Measurements from ENCODE around the gene ZNF556.
"Not testable (repeated sequence)": the region's sequence is repeated elsewhere in the genome, so short reads cannot be mapped to it uniquely, and the experiment has no call there.

Gene ZNF556

GRCh38 chr19:2888731-2889224, 21.6 kb downstream of the ZNF556 start:
- H3K9me3 Mint-ChIP-seq, result no peaks in the 10 kb centered on the region
- no peak overlapping the region for H3K27ac Mint-ChIP-seq
- H3K27me3 Mint-ChIP-seq (ENCODE audit: low read depth), result peaks cover 7% of the 10 kb centered on the region
- no peaks in the 10 kb centered on the region for H3K36me3 Mint-ChIP-seq (ENCODE audit: low read depth)
- H3K4me1 Mint-ChIP-seq, result peaks cover 5% of the 10 kb centered on the region
- no peak overlapping the region for H3K4me3 Mint-ChIP-seq
- no peak for TF ChIP-seq CTCF (IDR thresholded peaks at IDR 0.05; ENCODE audit: unreplicated experiment in 3 of 3)

GRCh38 chr19:2890531-2890930, 23.4 kb downstream of the ZNF556 start:
- H3K4me3 Mint-ChIP-seq; H3K27me3 Mint-ChIP-seq (ENCODE audit: low read depth); H3K36me3 Mint-ChIP-seq (ENCODE audit: low read depth); H3K27ac Mint-ChIP-seq; H3K9me3 Mint-ChIP-seq; H3K4me1 Mint-ChIP-seq: not testable (repeated sequence)

- Mint-ChIP-seq H3K36me3 (ENCODE audit: low read depth) (no peaks in the 10 kb centered on the region), H3K27me3 (ENCODE audit: low read depth) (peaks cover 3% of the 10 kb centered on the region), H3K4me3 (peak overlapping the region in 1 of 3 experiments; percentile 25), H3K4me1 (peaks cover 5% of the 10 kb centered on the region), H3K27ac (no peak overlapping the region), H3K9me3 (peaks cover 19% of the 10 kb centered on the region)
- TF ChIP-seq CTCF (IDR thresholded peaks at IDR 0.05; ENCODE audit: unreplicated experiment in 3 of 3), result no peak
Observed at GRCh38 chr19:2896694-2897093, 29.6 kb downstream of the ZNF556 start.

GRCh38 chr19:2900296-2901252, 33.4 kb downstream of the ZNF556 start, which contains the start of gene ZNF57:
ZNF57 (plus strand) TSS chr19:2900928; CDS start chr19:2901046, 118 bp downstream.
- H3K27me3 Mint-ChIP-seq (ENCODE audit: low read depth), result no peaks in the 10 kb centered on the region
- H3K36me3 Mint-ChIP-seq (ENCODE audit: low read depth), result no peaks in the 10 kb centered on the region
- peaks cover 21% of the 10 kb centered on the region for H3K4me1 Mint-ChIP-seq
- H3K4me3 Mint-ChIP-seq, result peak within 1 kb of the TSS; percentile 99 to 100 (median 99)
- peaks cover 16% of the 10 kb centered on the region for H3K9me3 Mint-ChIP-seq
- no peak for TF ChIP-seq CTCF (IDR thresholded peaks at IDR 0.05; ENCODE audit: unreplicated experiment in 3 of 3)
- peak within 1 kb of the TSS; percentile 71 to 86 (median 84) for H3K27ac Mint-ChIP-seq

- Mint-ChIP-seq H3K9me3 (peaks cover 8% of the 10 kb centered on the region), H3K4me1 (peaks cover 21% of the 10 kb centered on the region), H3K36me3 (ENCODE audit: low read depth) (peaks cover 5% of the 10 kb centered on the region), H3K27ac (no peak overlapping the region), H3K4me3 (peak overlapping the region; percentile 74 to 100 (median 74)), H3K27me3 (ENCODE audit: low read depth) (no peaks in the 10 kb centered on the region)
- no peak for TF ChIP-seq CTCF (IDR thresholded peaks at IDR 0.05; ENCODE audit: unreplicated experiment in 3 of 3)
Observed at GRCh38 chr19:2902590-2903218, 35.6 kb downstream of the ZNF556 start.

- not testable (repeated sequence) for H3K27me3 Mint-ChIP-seq (ENCODE audit: low read depth); H3K9me3 Mint-ChIP-seq; H3K27ac Mint-ChIP-seq; H3K36me3 Mint-ChIP-seq (ENCODE audit: low read depth)
- Mint-ChIP-seq H3K4me3 (peak overlapping the region; percentile 60 to 62 (median 62)), H3K4me1 (peaks cover 21% of the 10 kb centered on the region)
Observed at GRCh38 chr19:2903326-2903725, 36.2 kb downstream of the ZNF556 start.
